SK-N-SH treated with all-trans-retinoic acid at 6 μM for 48 hours (cell line): ENCODE data around the gene ALK.

Source experiments
- ARNTL ChIP-seq: fragments of 450-650 bp; formaldehyde crosslinking; IDR thresholded peaks from 2 replicates; pipeline ENCODE4 v1.5.0; 2020; ENCODE audit warnings: low read depth, mild to moderate bottlenecking, moderate library complexity, borderline replicate concordance
- CREB5 ChIP-seq: fragments of 250-450 bp; sonication (Bioruptor Pico); IDR thresholded peaks from 2 replicates; pipeline ENCODE4 v1.5.1; 2020; ENCODE audit warnings: low read depth, mild to moderate bottlenecking, moderate library complexity
- ESRRG ChIP-seq: fragments of 250-450 bp; sonication (Bioruptor Pico); IDR thresholded peaks from 2 replicates; pipeline ENCODE4 v1.6.1; 2021; ENCODE audit warnings: mild to moderate bottlenecking
- PATZ1 ChIP-seq: fragments of 250-450 bp; sonication (Bioruptor Pico); IDR thresholded peaks from 2 replicates; pipeline ENCODE4 v1.8.0; 2020; ENCODE audit warnings: mild to moderate bottlenecking, moderate library complexity, borderline replicate concordance
- RARB ChIP-seq: fragments of 250-450 bp; sonication (Bioruptor Pico); IDR thresholded peaks from 2 replicates; pipeline ENCODE4 v1.8.0; 2021; ENCODE audit warnings: mild to moderate bottlenecking, moderate library complexity
- TSHZ2 ChIP-seq: fragments of 250-450 bp; sonication (Bioruptor Pico); IDR thresholded peaks from 2 replicates; pipeline ENCODE4 v1.5.0; 2020; ENCODE audit warnings: mild to moderate bottlenecking, moderate library complexity

- TF ChIP-seq CREB5 (CRISPR knock-in tag), result 0 out of 2 replicates have a peak, but pooled peaks have one; percentile 19
- no peak; the same call in 1 of the 2 replicates for TF ChIP-seq TSHZ2 (CRISPR knock-in tag)
- TF ChIP-seq ARNTL, result no peak
- TF ChIP-seq PATZ1 (CRISPR knock-in tag), result no peak
- no peak for TF ChIP-seq ESRRG (CRISPR knock-in tag)
- TF ChIP-seq RARB (CRISPR knock-in tag), result no peak
Measured at GRCh38 chr2:29317077-29317517, 604.3 kb downstream of the ALK start.
